ENCODE results near the gene FBXL3.
"Not testable (repeated sequence)": the region's sequence is repeated elsewhere in the genome, so short reads cannot be mapped to it uniquely, and the experiment has no call there.

DNA sequence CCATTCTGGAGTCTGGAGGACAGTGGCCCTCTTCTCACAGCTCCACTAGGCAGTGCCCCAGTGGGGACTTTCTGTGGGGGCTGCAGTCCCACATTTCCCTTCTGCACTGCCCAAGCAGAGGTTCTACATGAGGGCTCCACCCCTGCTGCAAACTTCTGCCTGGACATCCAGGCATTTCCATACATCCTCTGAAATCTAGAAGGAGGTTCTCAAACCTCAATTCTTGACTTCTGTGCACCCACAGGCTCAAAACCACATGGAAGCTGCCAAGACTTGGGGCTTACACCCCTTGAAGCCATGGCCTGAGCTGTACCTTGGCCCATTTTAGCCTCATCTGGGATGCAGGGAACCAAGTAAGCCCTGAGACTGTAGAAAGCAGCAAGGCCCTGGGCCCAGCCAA lies 67.2 kb downstream of the FBXL3 start:
- not testable (repeated sequence) for TF ChIP-seq GABPA (IDR thresholded peaks at IDR 0.05; ENCODE audit: low read depth); SPI1 (IDR thresholded peaks at IDR 0.05; ENCODE audit: borderline replicate concordance, low read depth)
- TF ChIP-seq, protein P1, sequence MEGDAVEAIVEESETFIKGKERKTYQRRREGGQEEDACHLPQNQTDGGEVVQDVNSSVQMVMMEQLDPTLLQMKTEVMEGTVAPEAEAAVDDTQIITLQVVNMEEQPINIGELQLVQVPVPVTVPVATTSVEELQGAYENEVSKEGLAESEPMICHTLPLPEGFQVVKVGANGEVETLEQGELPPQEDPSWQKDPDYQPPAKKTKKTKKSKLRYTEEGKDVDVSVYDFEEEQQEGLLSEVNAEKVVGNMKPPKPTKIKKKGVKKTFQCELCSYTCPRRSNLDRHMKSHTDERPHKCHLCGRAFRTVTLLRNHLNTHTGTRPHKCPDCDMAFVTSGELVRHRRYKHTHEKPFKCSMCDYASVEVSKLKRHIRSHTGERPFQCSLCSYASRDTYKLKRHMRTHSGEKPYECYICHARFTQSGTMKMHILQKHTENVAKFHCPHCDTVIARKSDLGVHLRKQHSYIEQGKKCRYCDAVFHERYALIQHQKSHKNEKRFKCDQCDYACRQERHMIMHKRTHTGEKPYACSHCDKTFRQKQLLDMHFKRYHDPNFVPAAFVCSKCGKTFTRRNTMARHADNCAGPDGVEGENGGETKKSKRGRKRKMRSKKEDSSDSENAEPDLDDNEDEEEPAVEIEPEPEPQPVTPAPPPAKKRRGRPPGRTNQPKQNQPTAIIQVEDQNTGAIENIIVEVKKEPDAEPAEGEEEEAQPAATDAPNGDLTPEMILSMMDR (IDR thresholded peaks at IDR 0.05; ENCODE audit: insufficient read depth, low read length) = not testable (repeated sequence)
- TF ChIP-seq, protein P2, sequence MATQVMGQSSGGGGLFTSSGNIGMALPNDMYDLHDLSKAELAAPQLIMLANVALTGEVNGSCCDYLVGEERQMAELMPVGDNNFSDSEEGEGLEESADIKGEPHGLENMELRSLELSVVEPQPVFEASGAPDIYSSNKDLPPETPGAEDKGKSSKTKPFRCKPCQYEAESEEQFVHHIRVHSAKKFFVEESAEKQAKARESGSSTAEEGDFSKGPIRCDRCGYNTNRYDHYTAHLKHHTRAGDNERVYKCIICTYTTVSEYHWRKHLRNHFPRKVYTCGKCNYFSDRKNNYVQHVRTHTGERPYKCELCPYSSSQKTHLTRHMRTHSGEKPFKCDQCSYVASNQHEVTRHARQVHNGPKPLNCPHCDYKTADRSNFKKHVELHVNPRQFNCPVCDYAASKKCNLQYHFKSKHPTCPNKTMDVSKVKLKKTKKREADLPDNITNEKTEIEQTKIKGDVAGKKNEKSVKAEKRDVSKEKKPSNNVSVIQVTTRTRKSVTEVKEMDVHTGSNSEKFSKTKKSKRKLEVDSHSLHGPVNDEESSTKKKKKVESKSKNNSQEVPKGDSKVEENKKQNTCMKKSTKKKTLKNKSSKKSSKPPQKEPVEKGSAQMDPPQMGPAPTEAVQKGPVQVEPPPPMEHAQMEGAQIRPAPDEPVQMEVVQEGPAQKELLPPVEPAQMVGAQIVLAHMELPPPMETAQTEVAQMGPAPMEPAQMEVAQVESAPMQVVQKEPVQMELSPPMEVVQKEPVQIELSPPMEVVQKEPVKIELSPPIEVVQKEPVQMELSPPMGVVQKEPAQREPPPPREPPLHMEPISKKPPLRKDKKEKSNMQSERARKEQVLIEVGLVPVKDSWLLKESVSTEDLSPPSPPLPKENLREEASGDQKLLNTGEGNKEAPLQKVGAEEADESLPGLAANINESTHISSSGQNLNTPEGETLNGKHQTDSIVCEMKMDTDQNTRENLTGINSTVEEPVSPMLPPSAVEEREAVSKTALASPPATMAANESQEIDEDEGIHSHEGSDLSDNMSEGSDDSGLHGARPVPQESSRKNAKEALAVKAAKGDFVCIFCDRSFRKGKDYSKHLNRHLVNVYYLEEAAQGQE (IDR thresholded peaks at IDR 0.05; ENCODE audit: insufficient replicate concordance, low read depth) = not testable (repeated sequence)
